Measurements from ENCODE around the gene ROR1. TPM values are rescaled to one million over a fixed set of nuclear protein-coding genes. Genes with fewer than 3 reads are reported as not detected.

The ROR1 gene
- total and polyA plus RNA-seq, 2 of the 4 experiments (the other 2 are of a cell fraction), result 4.4 to 10.0 TPM

DNA sequence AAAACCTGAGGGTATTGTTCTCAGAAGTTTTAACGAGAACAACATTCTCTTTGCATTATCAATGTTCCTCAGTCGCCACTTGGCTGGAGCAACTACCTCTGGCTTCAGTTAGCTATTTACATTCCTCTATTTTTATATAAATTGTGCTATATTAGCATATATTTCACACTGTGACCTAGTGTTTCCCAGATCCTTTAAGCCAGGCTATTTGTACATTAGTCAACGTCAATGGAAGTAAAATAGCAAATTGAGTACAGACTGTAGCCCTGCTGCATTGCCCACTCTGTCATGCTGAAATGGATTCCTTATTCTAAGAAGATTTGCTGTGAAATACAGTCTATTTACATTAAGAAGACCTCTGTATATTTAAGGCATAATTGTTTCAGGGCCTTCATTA is 213.8 kb downstream of the ROR1 start:
- Histone ChIP-seq H3K27ac (ENCODE audit: insufficient read depth, low read length) (no peak overlapping the region), H3K56ac (ENCODE audit: extremely low read depth, insufficient read depth, low read length) (no peak overlapping the region), H4K20me1 (ENCODE audit: insufficient read depth, low read length) (no peaks in the 10 kb centered on the region), H3K9me3 (ENCODE audit: control insufficient read depth, insufficient read depth, low read length) (no peaks in the 10 kb centered on the region), H3K18ac (ENCODE audit: low read depth, low read length) (no peak overlapping the region), H3K4me3 (ENCODE audit: insufficient read depth, low read depth, low read length) (no peak overlapping the region), H4K91ac (ENCODE audit: insufficient read depth, low read depth, low read length) (no peak overlapping the region), H2AK5ac (ENCODE audit: low read depth, low read length) (no peak overlapping the region), H2BK120ac (ENCODE audit: low read depth, low read length) (no peak overlapping the region), H3K79me1 (ENCODE audit: low read depth in 1 of 2, low read length in 2 of 2) (no peaks in the 10 kb centered on the region), H3K27me3 (ENCODE audit: control insufficient read depth, insufficient read depth, low read length) (no peaks in the 10 kb centered on the region), H3K9ac (ENCODE audit: low read depth, low read length) (no peak overlapping the region), H2AFZ (replicated peaks; ENCODE audit: low read length, poor library complexity) (no peak overlapping the region), H2BK5ac (ENCODE audit: low read depth, low read length, poor library complexity, severe bottlenecking) (no peak overlapping the region), H3K9me1 (ENCODE audit: insufficient read depth, low read length) (no peaks in the 10 kb centered on the region), H3K36me3 (ENCODE audit: control insufficient read depth, insufficient read depth, low read length) (no peaks in the 10 kb centered on the region), H2BK15ac (ENCODE audit: low read depth, low read length) (no peak overlapping the region), H2BK20ac (ENCODE audit: low read depth, low read length) (no peak overlapping the region), H4K8ac (ENCODE audit: low read depth in 2 of 2, low read length in 2 of 2) (no peak overlapping the region), H3K14ac (replicated peaks; ENCODE audit: low read depth, low read length) (no peak overlapping the region), H4K5ac (ENCODE audit: low read depth, low read length) (no peak overlapping the region), H3K4me1 (ENCODE audit: control insufficient read depth, insufficient read depth, low read length) (peaks cover 5% of the 10 kb centered on the region), H3K23ac (ENCODE audit: low read depth, low read length) (no peak overlapping the region), H2AK9ac (replicated peaks; ENCODE audit: low read depth, low read length, poor library complexity) (no peak overlapping the region), H3K4me2 (ENCODE audit: low read depth, low read length) (peak overlapping the region; percentile 5; the same call in 1 of the 2 replicates), H3K4ac (ENCODE audit: low read depth, low read length) (no peak overlapping the region)
- BruUV-seq (replicated peaks), result no TSS peak
- peak; percentile 31 for ATAC-seq (ENCODE audit: low read depth)
- in situ Hi-C loops (cut with MboI; ENCODE audit: low sequenced_read_pairs), result no loop called here
- intact Hi-C loops (cut with micrococcal nuclease), result no loop called here
- DNase-seq, result no peak
- CTCF ChIA-PET, result no interaction called here
- WGBS, 2 experiments (ENCODE audit: extremely low coverage in 2 of 2, insufficient read length in 1 of 2), result no CpG with 5 or more reads among the region's 3 CpGs
- POLR2A ChIA-PET (ENCODE audit: unreplicated experiment), result no interaction called here
- dilution Hi-C loops (cut with HindIII; ENCODE audit: low sequenced_read_pairs, unreplicated experiment), result no loop called here
- no peak for TF ChIP-seq MAZ (IDR thresholded peaks at IDR 0.05; ENCODE audit: borderline replicate concordance, low read depth, low read length)
